ENCODE results near the gene ATP6V1B1.

The ATP6V1B1 gene

GRCh38 chr2:70957798-70958197 is 22.1 kb downstream of the ATP6V1B1 start:
- TF ChIP-seq CTCF (IDR thresholded peaks at IDR 0.05; ENCODE audit: low read depth, low read length), result no peak
- no peak overlapping the region for H3K4me3 ChIP-seq (replicated peaks in 1 of 2; ENCODE audit: low read depth in 2 of 2, low read length in 2 of 2)
- DNase-seq (ENCODE audit: low read depth in 2 of 2), result no peak

GRCh38 chr2:70958759-70959158 is 23.1 kb downstream of the ATP6V1B1 start:
- no peak for TF ChIP-seq CTCF (IDR thresholded peaks at IDR 0.05; ENCODE audit: low read depth, low read length)
- DNase-seq (ENCODE audit: low read depth in 2 of 2), result no peak
- H3K4me3 ChIP-seq (replicated peaks in 1 of 2; ENCODE audit: low read depth in 2 of 2, low read length in 2 of 2), result no peak overlapping the region

DNA sequence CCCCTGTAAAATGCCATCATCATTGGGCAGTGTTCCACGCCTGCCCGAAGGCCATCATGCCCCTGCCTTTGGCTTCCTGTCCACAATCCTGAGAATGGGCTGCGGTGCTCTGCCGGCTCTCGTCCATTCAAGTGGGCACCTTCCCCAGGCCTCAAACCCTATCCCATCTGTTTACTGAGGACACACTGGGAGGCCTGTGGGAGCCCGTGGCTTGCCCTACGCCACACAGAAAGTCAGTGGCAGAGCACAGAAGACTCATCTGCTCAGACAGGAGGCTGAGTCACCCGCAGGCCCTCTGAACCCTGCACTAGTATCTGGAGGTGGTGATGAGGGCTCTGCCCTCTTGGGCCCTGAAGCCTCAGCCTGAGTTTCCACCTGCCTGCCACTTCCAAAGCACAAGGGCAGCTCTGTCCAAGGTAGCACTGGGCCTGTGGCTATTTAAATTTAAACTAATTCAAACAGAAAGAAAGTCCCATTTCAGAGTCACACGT is 23.6 kb downstream of the ATP6V1B1 start:
- no peak for DNase-seq (ENCODE audit: low read depth in 2 of 2)
- H3K4me3 ChIP-seq (replicated peaks in 1 of 2; ENCODE audit: low read depth in 2 of 2, low read length in 2 of 2), result no peak overlapping the region
- no peak for TF ChIP-seq CTCF (IDR thresholded peaks at IDR 0.05; ENCODE audit: low read depth, low read length)

DNA sequence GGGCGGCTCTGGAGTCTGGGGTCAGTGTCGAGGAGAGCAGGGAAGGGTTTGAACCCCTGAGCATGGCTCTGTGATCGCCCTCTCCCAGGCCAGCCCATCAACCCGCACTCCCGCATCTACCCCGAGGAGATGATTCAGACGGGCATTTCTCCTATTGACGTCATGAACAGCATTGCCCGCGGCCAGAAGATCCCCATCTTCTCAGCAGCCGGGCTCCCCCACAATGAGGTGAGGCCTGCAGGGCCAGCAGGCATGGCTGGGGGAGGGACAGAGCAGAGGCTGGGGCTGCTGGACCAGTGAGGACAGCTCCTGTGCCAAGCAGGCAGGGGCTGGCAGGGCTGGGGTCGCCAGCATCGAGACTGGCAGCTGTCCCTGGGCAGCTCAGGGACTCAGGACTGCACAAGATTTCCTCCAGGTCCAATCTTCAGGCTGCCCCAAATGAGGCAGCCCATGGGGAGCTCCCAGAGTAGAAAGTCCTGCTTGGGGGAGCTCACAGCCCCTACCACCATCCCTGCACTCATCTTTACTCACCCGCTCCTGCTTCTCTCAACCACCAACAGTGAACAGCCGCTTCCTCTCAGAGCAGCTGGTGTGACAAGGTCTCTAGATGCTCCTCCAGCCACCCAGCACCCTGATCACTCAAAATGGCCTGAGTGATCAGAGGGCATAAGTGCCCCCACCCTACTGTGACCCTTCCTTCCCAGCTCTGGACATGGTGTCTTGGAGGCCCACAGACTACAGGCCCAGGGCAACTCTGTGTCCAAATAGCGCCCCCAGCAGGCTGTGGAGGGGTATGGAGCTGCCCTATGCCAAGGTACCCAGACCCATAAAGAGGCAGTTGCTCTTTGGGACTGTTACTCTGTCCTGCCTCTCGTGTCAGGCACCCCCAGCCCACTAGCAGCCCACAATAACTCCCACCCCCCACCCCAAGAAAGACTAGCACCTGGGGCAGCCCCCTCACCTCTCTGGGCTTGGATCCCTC is 24.4 kb downstream of the ATP6V1B1 start:
- no peak overlapping the region for H3K4me3 ChIP-seq (replicated peaks in 1 of 2; ENCODE audit: low read depth in 2 of 2, low read length in 2 of 2)
- TF ChIP-seq CTCF (IDR thresholded peaks at IDR 0.05; ENCODE audit: low read depth, low read length), result peak; percentile 13
- DNase-seq (ENCODE audit: low read depth in 2 of 2), result no peak

DNA sequence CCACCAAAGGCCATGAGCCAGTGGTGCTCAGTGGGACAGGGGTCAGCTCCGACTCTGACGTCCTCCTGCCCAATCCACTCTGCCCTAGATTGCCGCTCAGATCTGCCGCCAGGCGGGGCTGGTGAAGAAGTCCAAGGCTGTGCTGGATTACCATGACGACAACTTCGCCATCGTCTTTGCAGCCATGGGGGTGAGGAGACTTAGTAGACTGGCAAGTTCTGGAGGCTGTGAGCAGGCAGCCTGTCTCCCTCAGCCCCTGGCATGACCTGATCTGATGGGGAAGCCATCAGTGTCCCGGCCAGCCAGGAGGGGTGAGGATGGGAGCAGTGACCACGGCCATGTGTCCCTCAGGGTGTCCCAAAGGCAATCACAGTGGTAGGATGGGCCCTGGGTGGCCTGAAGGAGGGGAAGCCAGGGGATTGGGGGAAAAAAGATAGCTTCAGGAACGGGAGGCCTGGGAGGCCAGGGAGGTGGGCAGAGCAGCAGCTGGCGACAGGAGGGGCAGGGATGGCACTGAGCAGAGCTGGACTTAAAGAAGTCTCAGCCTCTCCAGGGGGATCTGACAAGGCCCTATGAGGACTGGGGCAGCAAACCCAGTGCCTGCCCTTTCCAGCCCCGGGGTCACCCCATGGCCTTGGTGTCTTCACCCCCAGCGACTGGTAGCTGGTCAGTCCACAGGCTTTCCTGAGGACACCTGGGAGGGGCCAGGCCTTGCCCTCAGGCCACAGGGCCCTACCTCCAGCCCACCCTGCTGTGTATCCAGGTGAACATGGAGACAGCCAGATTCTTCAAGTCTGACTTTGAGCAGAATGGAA is 25.3 kb downstream of the ATP6V1B1 start:
- TF ChIP-seq CTCF (IDR thresholded peaks at IDR 0.05; ENCODE audit: low read depth, low read length), result no peak
- no peak for DNase-seq (ENCODE audit: low read depth in 2 of 2)
- H3K4me3 ChIP-seq (replicated peaks in 1 of 2; ENCODE audit: low read depth in 2 of 2, low read length in 2 of 2), result no peak overlapping the region

DNA sequence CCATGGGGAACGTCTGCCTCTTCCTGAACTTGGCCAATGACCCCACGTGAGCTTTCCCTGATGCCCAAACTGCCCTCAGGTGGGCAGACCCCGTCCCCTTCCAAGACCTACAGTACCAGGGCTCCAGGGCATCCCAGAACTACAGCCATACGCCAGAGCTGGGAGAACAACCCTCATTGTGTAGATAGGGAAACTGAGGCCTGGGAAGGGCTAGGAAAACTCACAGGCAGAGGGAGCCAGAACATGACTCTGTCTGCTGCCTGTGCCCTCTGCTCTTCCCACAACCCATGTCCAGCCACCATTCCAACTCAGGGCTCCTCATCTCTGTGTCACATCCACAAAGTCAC is 25.9 kb downstream of the ATP6V1B1 start:
- DNase-seq (ENCODE audit: low read depth in 2 of 2), result no peak
- H3K4me3 ChIP-seq (replicated peaks in 1 of 2; ENCODE audit: low read depth in 2 of 2, low read length in 2 of 2), result no peak overlapping the region
- TF ChIP-seq CTCF (IDR thresholded peaks at IDR 0.05; ENCODE audit: low read depth, low read length), result no peak

Data from cardiac fibroblast (primary cell).